HG03432 (cell line): ENCODE data around the gene ASTN1.

Experiments used
- ATAC-seq: cut with Tn5 transposase; IDR thresholded peaks from one replicate; pipeline ENCODE4 v1.9.1; 2021; ENCODE audit warnings: mild to moderate bottlenecking, moderate library complexity; ENCODE audit not compliant: unreplicated experiment

ASTN1 gene

DNA sequence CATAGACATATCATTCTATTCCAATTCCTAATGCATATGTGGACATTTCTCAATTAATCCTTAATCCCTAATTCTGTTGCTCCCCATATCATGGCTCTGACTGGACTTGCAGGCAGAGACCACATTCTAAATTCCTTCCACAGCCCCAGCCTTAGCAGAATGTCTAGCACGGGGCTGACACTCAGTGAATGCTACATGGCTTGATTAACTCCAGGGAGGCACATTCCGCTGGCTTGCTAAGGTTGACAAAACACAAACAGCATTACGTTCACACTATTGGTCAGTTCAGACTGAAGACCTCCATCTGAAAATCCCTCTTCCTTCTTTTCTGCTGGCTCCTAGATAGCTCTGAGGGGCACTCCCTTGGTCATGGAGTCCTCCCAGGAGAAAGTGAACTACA, 119.4 kb downstream of the ASTN1 start:
- no peak for ATAC-seq

DNA sequence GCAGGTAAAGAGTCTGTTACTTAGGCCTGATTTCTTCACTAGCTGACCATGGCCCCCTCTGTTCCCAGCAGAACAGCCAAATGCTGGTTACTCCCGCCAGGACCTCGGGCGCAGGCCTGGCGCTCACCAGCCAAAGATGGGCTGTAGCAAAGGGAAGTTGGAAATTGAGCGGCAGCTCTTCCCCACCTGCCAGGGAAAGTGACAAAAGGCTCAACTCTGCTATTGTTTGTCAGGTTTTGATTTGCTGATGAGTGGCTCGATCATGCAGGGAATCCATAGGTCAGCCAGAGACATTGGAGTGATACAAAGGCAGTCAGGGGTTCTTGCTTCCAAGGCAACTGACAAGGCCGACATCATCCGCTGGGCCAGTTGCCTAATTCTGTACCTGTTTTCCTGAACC, 120.1 kb downstream of the ASTN1 start:
- ATAC-seq = no peak

DNA sequence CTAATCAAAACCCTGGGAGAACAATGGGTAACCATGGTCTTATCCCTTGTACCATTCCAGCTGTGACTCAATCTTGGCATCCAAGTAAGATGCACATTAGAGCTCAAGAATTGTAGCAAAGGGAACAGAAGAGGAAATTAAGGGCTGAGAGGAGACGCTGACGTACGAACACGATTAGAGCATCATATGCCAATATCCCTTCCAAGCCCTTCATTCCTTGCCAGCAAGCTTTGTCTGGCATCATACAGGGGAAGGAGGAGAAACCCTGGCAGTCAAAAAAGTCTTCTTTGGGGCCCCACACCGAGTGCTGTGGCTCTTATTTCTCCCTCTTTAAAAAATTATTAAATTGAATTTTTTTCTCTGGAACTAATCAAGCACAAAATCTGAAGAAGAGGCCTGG, 120.9 kb downstream of the ASTN1 start:
- no peak for ATAC-seq

DNA sequence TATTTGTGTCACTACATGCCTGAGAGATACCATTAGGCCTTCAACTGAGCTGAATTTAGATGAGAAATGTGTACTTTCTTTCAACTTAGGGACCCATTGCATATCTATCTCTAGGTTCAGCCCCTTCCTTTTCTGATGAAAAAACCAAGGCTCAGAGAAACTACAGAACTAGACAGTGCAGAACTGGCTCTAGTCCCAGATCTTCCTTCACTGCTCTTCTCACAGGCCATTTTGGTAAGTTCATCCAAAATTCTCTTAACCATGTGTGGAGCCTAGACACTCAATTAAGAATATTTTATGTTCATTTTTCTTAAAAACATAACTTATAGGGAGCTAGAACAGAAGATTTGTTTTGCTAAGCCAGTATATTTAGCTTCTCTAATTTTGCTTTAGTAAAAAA, 128.9 kb downstream of the ASTN1 start:
- no peak for ATAC-seq

DNA sequence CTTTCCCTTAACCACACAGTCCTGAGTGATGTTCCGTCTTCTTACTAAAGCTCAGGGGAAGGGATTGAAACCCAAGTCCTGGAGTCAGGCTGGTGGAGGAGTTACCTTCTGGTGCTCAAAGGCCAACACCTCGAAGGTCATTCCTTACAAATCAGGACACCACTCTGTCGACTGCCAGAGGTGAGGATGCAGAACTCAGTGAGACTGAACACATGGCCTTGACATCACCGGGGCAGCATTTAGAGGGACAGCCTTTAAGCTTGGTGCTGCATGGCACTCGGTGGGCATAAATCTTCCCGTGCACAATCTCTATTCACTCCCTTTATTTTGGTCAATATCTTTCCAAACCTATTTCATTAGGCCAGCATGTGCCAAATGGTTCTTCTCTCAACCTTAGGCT, 130.9 kb downstream of the ASTN1 start:
- no peak for ATAC-seq

DNA sequence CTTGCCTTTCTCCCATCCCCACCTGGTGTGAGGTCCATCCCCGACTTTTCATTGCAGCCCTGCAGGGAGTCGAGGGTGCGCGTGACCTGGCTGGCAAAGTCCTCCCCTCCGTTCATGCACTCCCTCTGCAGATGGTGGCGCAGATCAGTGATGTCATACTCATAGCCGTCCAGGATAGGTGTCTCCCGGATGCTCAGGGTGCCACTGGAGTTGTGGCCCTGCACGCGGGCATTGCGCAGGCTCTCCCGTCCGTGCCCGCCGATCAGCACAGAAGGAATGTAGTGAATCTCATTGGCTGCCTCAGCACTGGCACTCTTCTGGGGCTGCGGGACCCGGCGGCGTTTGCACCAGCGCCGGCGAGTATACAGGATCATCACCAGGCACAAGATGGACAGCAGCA, 132.1 kb downstream of the ASTN1 start:
- no peak for ATAC-seq

DNA sequence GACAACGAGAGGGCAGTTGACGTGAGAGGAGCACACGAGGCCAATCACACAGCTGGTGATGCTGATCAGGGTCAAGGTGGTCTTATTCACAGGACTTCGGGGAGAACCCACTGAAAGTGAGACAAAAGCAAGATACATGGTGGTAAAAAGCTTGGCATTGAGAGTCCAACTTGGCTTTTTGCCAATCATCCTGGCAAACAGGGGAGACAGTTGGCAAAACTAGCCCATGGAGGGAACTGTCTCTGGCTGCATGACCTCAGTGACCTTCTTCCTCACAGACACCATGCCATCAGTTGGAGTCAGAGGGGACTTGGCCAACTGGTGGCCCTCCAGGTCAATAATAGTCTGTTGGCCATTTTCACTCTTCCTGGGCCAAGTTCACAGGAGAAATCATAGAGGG, 139.9 kb downstream of the ASTN1 start:
- ATAC-seq = no peak

DNA sequence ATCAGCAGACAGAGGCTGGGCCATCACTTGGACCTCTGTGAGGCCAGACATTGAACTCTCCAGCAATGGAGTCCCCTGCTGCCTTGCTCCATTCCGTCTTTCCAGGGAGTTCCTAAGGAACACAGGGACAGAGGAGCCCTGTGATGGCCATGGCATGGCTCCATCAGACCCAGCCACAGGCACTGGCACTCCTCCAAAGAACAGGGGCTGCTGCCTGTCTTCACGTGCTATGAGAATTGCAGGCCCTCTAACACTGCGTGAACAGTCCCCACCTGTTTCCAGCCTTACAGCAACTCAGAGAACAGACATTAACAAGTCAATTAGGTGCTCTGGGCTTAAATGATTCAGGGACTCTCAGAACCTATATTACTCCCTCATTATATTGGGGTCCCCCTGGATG, 140.8 kb downstream of the ASTN1 start:
- ATAC-seq = no peak

DNA sequence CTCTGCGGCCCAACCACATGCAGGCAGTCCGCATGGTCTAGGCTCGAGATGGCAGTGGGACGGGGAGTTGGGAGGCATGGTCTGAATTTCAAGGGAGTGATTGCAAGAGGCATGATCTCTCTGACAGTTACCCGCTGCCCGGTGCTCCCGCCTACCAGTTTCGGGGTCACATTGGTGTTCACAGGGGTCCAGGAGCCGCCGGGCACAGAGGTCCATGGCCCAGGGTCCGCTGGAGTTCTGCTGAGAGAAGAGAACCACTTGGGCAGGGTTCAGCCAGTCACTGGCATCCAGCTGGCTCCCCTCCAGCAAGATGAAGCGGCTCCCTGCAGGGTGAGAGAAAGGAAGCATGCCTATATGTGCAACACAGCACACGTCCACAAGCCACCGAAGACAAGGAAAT, 141.3 kb downstream of the ASTN1 start:
- no peak for ATAC-seq

DNA sequence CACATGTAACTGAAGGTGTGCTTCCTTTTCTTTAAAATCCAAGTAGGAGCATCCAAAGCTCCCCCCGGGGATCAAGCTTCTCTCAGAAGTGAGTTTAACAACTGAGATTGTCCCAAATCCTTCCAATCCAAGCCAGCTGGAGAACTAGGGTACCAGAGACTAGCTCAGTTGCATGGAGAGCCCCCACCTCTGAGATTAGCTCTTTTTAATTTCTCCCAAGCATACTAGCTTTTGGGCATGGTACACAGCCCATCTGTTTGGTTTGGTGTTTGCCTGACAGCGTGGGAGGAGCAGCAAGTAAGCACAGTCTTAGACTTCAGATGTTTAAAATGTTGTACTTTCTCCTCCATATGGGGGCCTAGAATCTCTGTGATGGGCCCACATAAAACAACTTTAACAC, 142.8 kb downstream of the ASTN1 start:
- no peak for ATAC-seq

DNA sequence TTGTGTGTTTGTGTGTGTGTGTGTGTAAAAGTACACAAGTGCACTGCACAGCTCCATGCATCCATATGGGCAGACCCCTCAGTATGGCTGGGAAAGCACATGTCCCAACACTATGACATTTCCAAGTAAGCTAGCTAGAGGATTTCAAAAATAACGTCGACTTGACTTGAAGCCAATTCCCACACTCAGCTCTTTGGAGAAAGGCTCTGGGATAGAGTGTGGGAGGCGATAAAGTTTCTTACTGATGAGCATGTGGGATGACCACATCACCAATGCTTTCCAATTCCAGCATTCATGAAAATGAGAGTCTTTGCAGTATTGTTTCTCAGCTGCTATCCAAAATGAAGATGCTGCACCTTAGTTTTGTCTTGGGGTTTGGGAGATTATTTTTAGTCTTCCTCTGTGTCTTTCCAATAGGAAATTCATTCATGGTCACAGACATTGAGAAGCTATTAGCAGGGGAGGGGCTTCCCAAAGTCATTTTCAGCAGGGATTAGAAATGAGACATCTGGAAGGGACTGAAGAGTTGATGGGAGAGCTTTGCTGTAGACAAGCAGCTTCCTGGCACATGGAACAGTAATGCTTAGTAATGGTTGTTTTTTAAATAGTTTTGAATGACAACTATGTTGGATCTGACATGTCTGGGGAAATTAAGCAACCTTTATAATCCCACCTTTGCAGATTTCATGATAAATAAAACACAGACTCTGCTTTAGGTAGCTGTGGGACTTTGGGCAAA, 143.5 kb downstream of the ASTN1 start:
- ATAC-seq = no peak

DNA sequence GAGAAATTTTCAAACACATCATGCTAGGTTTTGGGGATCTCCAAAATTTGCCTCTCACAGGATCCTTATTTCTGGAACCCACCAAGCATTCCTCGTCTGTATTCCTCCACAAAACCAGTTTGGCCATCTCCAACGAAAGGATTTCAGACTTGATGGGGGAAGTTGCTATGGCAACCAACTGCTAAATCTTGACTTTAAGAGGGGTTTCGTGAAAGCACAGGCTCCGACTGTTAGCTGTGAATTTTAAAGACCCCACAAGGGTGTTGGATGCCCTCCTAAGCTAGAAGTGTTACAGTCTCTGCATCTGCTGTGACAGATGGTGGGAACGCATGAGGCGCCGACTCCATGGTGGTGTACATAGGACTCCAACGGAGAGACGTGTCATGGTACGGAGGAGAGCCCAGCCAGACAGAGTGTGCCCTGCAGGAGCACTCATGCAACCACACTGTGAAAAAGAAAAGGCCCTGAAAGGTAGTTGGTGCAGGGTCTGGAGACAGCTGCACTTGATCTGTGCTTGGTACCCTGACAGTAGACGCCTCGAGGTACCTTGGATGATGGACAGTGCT, 147.1 kb downstream of the ASTN1 start:
- no peak for ATAC-seq

DNA sequence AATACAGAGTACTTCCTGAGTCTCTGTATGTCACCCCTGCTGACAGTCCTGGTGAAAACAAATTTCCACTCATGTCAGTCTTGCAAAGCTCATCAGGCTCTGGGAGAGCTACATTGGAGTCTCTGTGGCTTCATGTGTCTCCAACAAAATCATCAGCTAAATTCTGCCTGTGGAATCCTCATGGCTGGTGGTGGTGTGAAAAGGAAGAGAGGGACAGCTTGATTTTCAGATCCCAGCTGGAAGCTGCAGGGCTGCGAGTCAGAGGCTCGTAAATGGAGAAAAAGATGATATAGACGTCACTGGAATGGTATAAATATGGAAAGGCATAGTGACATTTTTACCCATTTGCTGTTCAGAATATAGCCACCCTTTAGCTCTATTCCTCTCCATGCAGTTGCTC, 150.2 kb downstream of the ASTN1 start:
- no peak for ATAC-seq

DNA sequence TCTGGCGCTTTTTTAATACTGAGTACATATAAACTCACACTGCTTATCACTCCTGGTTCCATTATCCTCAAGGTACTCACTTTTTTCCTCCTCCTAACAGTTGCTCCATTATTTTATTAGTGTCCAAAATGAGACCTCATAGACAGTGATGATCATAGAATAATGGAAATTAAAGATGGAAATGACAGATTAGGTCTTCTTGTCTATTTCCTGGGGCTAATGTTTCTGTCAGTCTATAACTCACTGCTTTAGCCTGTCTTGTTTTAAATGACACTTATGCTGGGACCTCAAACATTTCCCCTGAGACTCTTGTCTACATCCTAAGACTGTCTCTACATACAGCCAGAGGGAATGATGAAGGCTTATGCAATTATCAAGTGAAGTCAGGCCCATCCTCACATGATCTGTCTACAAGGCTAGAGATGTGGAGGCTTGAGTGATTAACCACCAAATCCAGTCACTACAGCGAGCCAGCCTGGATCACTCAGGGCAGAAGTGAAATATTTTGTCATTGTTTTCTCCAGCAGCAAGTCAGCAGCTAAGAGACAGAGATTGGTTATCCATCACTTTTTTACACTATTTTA, 152.1 kb downstream of the ASTN1 start:
- ATAC-seq = no peak

DNA sequence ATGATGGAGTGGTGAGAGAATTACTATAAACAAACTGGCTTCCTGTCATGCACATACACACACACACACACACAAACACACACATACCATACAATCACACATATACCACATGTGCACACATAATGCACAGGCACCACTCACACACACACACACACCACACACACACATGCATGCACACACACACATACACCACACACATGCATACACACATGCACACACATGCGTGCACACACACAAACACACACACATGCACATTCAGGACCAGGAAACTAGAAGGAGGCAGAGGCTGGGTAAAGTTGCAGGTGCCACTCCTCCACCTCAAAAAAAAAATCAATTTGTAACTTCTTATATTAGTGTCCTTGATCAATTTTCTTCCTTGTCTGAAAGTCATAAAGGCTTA, 153.0 kb downstream of the ASTN1 start:
- no peak for ATAC-seq

DNA sequence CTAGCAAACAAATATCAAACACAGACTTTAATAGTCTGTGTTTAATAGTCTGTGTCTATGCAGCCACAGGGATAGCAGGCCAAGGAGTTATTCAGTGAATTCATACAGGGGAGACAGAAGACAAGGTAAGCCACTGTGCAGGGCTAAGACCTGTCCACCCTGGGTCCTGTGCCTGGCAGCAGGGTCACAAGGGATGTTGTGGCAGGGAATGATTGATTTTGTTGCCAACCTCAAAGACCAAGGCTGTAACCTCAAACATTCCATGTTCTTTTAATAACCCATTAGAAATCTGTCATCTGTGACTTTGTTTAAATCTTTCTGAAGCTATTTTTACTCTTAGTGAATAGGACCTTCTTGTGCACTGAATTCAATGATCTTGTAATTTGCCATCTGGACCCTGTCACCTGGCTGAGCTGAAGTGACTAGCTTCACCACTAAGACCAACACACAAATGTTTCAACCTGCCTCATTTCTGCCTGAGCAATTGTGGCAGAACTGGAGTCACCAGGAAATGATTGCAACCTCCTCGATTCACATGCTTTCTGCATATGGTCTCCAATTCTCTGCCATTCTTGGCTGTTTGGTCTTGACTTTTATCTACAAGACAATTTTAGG, 154.2 kb downstream of the ASTN1 start:
- no peak for ATAC-seq

DNA sequence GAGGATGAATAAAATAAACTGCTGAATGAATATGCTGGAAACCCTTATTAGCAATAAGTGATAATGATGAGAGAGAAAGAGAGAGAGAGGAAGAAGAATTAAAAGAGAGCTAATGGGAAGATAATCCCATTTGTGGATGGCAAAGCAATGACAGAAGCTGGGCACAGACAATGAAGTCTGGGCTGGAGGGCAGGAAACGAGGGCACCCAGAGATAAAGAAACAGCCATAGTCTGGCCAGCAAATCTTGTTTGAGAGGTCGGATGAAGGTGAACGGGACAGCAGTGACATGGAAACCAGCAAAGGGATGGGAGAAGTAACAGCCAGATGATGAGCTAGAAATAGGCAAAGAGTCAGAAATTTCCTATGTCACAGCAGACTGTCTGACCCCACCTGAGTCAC, 155.9 kb downstream of the ASTN1 start:
- ATAC-seq = no peak

DNA sequence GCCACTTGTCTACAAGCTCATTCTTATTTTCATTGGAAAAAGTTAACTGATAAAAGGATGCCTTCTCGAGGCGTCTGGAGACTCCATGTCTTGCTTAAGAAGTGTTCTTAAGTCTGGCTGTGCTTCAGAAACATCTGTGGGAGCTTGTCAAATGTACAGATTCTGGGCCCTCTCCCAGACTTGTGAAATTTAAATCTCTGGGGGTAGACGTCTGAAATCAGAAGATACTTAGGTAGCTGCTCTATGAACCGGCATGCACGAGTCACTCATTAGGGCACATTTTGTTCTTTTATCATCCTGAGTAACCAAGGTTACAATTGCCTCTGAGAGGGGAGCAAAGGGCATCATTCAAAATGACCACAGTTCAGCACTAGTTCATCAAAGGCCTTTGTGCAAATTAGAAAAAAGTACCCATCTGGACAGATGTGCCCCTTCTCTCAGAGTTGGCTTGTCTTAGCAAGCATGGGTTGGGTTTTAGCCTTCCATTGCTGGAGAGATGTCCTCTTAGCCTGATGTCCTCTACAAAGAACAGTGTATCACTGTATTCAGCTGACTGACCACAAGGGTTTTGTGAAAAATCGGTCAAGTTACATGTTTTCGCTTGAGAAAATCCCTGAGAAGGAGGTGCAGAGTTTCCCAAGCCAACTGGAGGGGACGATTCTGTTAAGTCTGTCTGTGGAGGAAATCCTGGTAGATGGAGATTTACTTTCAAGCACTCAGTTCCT, 156.9 kb downstream of the ASTN1 start:
- ATAC-seq = no peak

DNA sequence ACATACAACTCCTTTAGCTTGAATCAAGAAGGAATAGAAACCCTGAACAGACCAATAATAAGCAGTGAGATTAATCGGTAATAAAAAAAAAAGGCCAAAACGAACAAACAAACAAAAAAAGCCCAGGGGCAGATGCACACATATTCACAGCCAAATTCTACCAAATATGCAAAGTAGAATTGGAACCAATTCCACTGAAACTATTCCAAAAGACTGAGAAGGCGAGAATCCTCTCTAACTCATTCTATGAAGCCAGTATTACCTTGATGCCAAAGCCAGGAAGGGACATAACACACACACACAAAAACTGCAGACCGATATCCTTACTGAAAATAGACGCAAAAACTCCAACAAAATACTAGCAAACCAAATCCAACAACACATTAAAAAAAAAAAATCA, 161.6 kb downstream of the ASTN1 start:
- ATAC-seq = no peak

DNA sequence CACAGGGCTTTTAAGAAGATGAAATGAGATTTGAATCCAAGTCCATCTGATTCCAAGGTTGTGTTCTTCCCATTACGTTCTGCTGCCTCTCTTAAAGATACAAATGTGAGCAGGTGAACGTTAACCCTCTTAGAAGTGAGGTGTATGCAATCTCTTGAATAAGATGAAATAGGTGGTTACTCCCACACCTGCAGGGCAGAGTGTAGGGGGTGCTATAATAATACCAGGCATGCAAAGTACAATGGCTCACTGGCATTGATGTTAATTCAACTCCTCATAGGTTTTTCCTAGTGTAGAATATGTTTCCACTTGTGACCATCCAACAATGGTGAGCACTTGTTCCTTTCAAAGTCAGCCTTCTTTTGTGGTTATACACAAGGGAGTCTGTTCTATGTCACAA, 163.0 kb downstream of the ASTN1 start:
- ATAC-seq = no peak

DNA sequence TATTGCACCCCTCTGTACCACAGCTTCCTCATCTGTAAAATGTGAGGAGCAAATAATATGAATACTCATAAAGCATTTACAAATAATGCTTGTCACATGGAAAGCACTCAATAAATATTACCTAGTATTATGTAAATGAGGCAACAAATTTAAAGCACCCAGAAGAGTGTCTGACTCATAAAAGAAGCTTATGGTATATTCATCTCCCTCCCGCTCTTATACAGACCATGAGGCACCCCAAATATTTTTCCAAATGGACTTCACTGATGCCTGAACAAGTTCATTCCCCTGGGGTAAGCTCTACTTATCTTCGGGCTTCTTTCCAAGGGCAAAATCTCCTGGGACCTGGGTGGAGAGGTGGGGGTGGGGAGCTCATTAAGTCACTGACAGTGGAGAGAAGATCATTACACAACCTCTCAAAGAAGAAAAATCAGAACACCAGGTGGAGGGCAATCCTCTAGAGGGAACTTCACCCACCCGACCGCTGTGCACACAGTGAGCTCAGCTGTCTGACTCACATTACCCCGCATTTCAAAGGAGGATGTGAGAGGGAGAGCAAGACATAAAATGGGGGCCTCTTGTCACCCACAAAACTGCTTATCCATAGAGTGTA, 166.2 kb downstream of the ASTN1 start:
- no peak for ATAC-seq
